Urinary bladder (tissue), 4 donors: ENCODE results near the gene FAAP24. TPM values are rescaled to one million over a fixed set of nuclear protein-coding genes. Genes with fewer than 3 reads are reported as not detected.
"Not testable (repeated sequence)": the region's sequence is repeated elsewhere in the genome, so short reads cannot be mapped to it uniquely, and the experiment has no call there.

Experiments used
- DNase-seq: peaks from one replicate; pipeline ENCODE4 v3.0.0-alpha.2; 2015; ENCODE audit errors: extremely low spot score
- H3K27ac ChIP-seq: one replicate; pipeline ENCODE4 v1.5.1; 2013; ENCODE audit warnings: low read depth, mild to moderate bottlenecking, moderate library complexity
- H3K36me3 ChIP-seq: one replicate; pipeline ENCODE4 v1.6.1; 2013; ENCODE audit warnings: mild to moderate bottlenecking, moderate library complexity; ENCODE audit not compliant: insufficient read depth
- H3K4me1 ChIP-seq: one replicate; pipeline ENCODE4 v1.6.1; 2013; ENCODE audit warnings: mild to moderate bottlenecking, moderate library complexity; ENCODE audit not compliant: insufficient read depth
- H3K4me3 ChIP-seq: one replicate; pipeline ENCODE4 v1.5.1; 2013; ENCODE audit warnings: low read depth, low read length
- WGBS: extraction: QIAGEN DNeasy Blood & Tissue Kit; methylation state at CpG from one replicate; pipeline ENCODE4 v1.1.7; 2013; 5-methylcytosine and 5-hydroxymethylcytosine counted together
- polyA plus RNA-seq: library from polyadenylated mRNA; stranded (reverse); fragments of 200-250 nt; gene quantifications from one replicate; pipeline ENCODE4 v1.2.3, GENCODE V29; 2013
- total RNA-seq: library from RNA; depleted of rRNA; stranded (reverse); fragments of >200 nt; gene quantifications from one replicate; pipeline ENCODE4 v1.2.3, GENCODE V29; 2014
- donor health status: healthy with polysubstance abuse.
- donor health status: healthy.

Gene FAAP24
- total and polyA plus RNA-seq, 2 donors, result 2.4 to 2.9 TPM

GRCh38 chr19:33008738-33009137 is 36.7 kb downstream of the FAAP24 start:
- no peak for DNase-seq
- no peak overlapping the region for H3K27ac ChIP-seq
- H3K4me3 ChIP-seq, result no peak overlapping the region
- H3K36me3 ChIP-seq, result no peaks in the 10 kb centered on the region
- no peaks in the 10 kb centered on the region for H3K4me1 ChIP-seq
- 96% methylated on average over 4 of the region's 4 CpGs for WGBS

- not testable (repeated sequence) for H3K27ac ChIP-seq, H3K36me3 ChIP-seq, H3K4me1 ChIP-seq, DNase-seq, H3K4me3 ChIP-seq
- WGBS, result 89% methylated on average over 4 of the region's 4 CpGs
Observed at GRCh38 chr19:33010891-33011290, 38.8 kb downstream of the FAAP24 start.

- H3K4me3 ChIP-seq, result no peak overlapping the region
- H3K4me1 ChIP-seq, result no peaks in the 10 kb centered on the region
- no peaks in the 10 kb centered on the region for H3K36me3 ChIP-seq
- no peak overlapping the region for H3K27ac ChIP-seq
- DNase-seq, result no peak
- 50% methylated on average over 11 of the region's 11 CpGs for WGBS
Observed at GRCh38 chr19:33022472-33023116, 50.6 kb downstream of the FAAP24 start.

GRCh38 chr19:33024398-33024797 is 52.4 kb downstream of the FAAP24 start:
- no peak overlapping the region for H3K4me3 ChIP-seq
- no peak for DNase-seq
- H3K27ac ChIP-seq, result no peak overlapping the region
- WGBS, result 88% methylated on average over 8 of the region's 8 CpGs
- H3K36me3 ChIP-seq, result no peaks in the 10 kb centered on the region
- H3K4me1 ChIP-seq, result no peaks in the 10 kb centered on the region

GRCh38 chr19:33025468-33026238 is 53.6 kb downstream of the FAAP24 start:
- not testable (repeated sequence) for H3K27ac ChIP-seq, H3K36me3 ChIP-seq, DNase-seq, H3K4me3 ChIP-seq, H3K4me1 ChIP-seq
- 84% methylated on average over 12 of the region's 12 CpGs for WGBS

- DNase-seq, H3K27ac ChIP-seq, H3K4me1 ChIP-seq, H3K36me3 ChIP-seq, H3K4me3 ChIP-seq: not testable (repeated sequence)
- WGBS, result 94% methylated on average over 5 of the region's 5 CpGs
Observed at GRCh38 chr19:33026602-33027001, 54.6 kb downstream of the FAAP24 start.

Other genes starting within 250 kb of the FAAP24 start
- gene SLC7A9, start 102.5 kb upstream of the FAAP24 start, total RNA-seq, result 0.79 TPM
- 0.28 TPM for gene SLC7A9, start 102.5 kb upstream of the FAAP24 start, polyA plus RNA-seq
- gene CEP89, start 284 bp upstream of the FAAP24 start, total RNA-seq, result 13.9 TPM
- gene CEP89, start 284 bp upstream of the FAAP24 start, polyA plus RNA-seq, result 15.4 TPM
- gene RHPN2, start 92.6 kb downstream of the FAAP24 start, total RNA-seq, result 3.5 TPM
- 1.8 TPM for gene RHPN2, start 92.6 kb downstream of the FAAP24 start, polyA plus RNA-seq
- gene GPATCH1, start 108.9 kb downstream of the FAAP24 start, total RNA-seq, result 9.3 TPM
- gene GPATCH1, start 108.9 kb downstream of the FAAP24 start, polyA plus RNA-seq, result 6.4 TPM
- gene WDR88, start 159.9 kb downstream of the FAAP24 start, total RNA-seq, result not detected
- gene WDR88, start 159.9 kb downstream of the FAAP24 start, polyA plus RNA-seq, result not detected
- gene LRP3, start 222.1 kb downstream of the FAAP24 start, total RNA-seq, result 14.4 TPM
- 40.0 TPM for gene LRP3, start 222.1 kb downstream of the FAAP24 start, polyA plus RNA-seq